ENCODE data around the gene FOXI1.
"Not testable (repeated sequence)": the region's sequence is repeated elsewhere in the genome, so short reads cannot be mapped to it uniquely, and the experiment has no call there.

Gene FOXI1

DNA sequence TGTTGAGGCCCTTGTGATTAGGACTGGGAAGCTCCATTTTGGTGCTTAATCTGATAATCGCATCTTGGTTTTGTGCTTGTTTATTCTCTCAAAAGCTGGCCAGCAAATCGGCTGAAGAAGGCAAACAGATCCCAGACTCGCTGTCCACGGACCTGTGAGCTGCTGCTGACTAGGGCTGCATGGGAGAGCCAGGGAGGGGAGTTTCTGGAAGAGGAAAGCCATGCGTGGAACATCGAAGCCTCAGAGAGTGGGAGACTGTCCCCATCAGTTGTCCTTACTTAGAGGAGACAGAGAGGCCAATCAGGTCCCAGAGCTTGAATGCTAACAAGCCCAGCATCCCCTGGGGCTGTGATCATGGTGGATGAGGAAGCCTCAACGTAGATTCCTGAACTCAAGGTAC lies 23.0 kb upstream of the FOXI1 start:
- Histone ChIP-seq H3K4me1 (ENCODE audit: insufficient read depth, low read length, poor library complexity, severe bottlenecking) (no peaks in the 10 kb centered on the region), H3F3A (ENCODE audit: low read depth) (no peaks in the 10 kb centered on the region), H3K4me3 (ENCODE audit: low read length, poor library complexity, severe bottlenecking) (no peak overlapping the region), H3K27me3 (ENCODE audit: insufficient read depth, low read length, poor library complexity, severe bottlenecking) (no peaks in the 10 kb centered on the region), H3K36me3 (ENCODE audit: insufficient read depth, low read length) (peaks cover 55% of the 10 kb centered on the region; the same call in 1 of the 2 replicates), H3K4me2 (ENCODE audit: low read depth, low read length, poor library complexity, severe bottlenecking) (no peak overlapping the region), H3K9me3 (ENCODE audit: insufficient read depth, low read depth, low read length) (no peaks in the 10 kb centered on the region), H3K79me2 (ENCODE audit: insufficient read depth, low read length) (no peaks in the 10 kb centered on the region), H3K9ac (ENCODE audit: low read depth, low read length, poor library complexity, severe bottlenecking) (no peak overlapping the region), H3K9me2 (replicated peaks; ENCODE audit: low read depth, low read length) (no peaks in the 10 kb centered on the region), H2AFZ (ENCODE audit: low read length) (no peak overlapping the region), H4K20me1 (ENCODE audit: insufficient read depth, low read length, poor library complexity, severe bottlenecking) (no peaks in the 10 kb centered on the region)
- TF ChIP-seq EZH2phosphoT487 (IDR thresholded peaks at IDR 0.05; ENCODE audit: borderline replicate concordance) = no peak
- TF ChIP-seq, protein P1, sequence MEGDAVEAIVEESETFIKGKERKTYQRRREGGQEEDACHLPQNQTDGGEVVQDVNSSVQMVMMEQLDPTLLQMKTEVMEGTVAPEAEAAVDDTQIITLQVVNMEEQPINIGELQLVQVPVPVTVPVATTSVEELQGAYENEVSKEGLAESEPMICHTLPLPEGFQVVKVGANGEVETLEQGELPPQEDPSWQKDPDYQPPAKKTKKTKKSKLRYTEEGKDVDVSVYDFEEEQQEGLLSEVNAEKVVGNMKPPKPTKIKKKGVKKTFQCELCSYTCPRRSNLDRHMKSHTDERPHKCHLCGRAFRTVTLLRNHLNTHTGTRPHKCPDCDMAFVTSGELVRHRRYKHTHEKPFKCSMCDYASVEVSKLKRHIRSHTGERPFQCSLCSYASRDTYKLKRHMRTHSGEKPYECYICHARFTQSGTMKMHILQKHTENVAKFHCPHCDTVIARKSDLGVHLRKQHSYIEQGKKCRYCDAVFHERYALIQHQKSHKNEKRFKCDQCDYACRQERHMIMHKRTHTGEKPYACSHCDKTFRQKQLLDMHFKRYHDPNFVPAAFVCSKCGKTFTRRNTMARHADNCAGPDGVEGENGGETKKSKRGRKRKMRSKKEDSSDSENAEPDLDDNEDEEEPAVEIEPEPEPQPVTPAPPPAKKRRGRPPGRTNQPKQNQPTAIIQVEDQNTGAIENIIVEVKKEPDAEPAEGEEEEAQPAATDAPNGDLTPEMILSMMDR (conservative IDR thresholded peaks at IDR 0.05; ENCODE audit: low read length) = no peak

DNA sequence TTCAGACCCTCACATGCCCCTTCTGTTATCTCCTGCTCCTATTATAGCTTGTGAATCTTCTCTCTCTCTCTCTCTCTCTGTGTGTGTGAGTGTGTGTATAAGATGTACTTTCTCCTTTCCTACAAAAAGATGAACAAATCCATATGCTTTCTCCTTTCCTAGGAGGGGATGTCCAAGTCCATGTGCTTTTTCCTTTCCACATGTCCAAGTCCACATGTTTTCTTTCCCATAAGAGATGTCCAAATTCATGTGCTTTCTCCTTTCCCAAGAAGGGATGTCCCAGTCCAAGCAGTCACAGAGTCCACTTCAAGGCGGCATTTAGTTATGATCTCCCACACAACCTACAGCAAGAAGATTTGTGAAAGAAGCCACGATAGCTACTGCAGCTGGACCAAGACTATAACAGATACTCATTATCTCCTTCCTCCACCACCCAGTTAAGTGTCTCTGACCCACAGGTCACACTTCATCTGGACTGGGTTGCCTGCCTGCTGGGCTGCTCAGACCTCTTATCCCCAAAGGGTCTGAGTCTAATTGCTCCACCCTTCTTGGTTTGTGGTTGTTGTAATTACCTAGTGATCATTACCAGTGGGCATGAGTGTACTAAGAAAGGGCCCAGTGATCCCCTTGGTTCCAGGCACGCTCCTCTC lies 18.4 kb upstream of the FOXI1 start:
- no peaks in the 10 kb centered on the region for H3K9me3 ChIP-seq (ENCODE audit: insufficient read depth, low read depth, low read length)
- no peaks in the 10 kb centered on the region for H3K27me3 ChIP-seq (ENCODE audit: insufficient read depth, low read length, poor library complexity, severe bottlenecking)
- H3K79me2 ChIP-seq (ENCODE audit: insufficient read depth, low read length) = no peaks in the 10 kb centered on the region
- no peaks in the 10 kb centered on the region for H4K20me1 ChIP-seq (ENCODE audit: insufficient read depth, low read length, poor library complexity, severe bottlenecking)
- no peak overlapping the region for H3K9ac ChIP-seq (ENCODE audit: low read depth, low read length, poor library complexity, severe bottlenecking)
- H3K36me3 ChIP-seq (ENCODE audit: insufficient read depth, low read length) = peaks cover 14% of the 10 kb centered on the region; the same call in 1 of the 2 replicates
- H3F3A ChIP-seq (ENCODE audit: low read depth) = no peaks in the 10 kb centered on the region
- H3K4me2 ChIP-seq (ENCODE audit: low read depth, low read length, poor library complexity, severe bottlenecking) = no peak overlapping the region
- no peak overlapping the region for H2AFZ ChIP-seq (ENCODE audit: low read length)
- H3K4me1 ChIP-seq (ENCODE audit: insufficient read depth, low read length, poor library complexity, severe bottlenecking) = no peaks in the 10 kb centered on the region
- TF ChIP-seq, protein P1 (conservative IDR thresholded peaks at IDR 0.05; ENCODE audit: low read length) = no peak
- no peak for TF ChIP-seq EZH2phosphoT487 (IDR thresholded peaks at IDR 0.05; ENCODE audit: borderline replicate concordance)
- no peaks in the 10 kb centered on the region for H3K9me2 ChIP-seq (replicated peaks; ENCODE audit: low read depth, low read length)
- H3K4me3 ChIP-seq (ENCODE audit: low read length, poor library complexity, severe bottlenecking) = no peak overlapping the region

DNA sequence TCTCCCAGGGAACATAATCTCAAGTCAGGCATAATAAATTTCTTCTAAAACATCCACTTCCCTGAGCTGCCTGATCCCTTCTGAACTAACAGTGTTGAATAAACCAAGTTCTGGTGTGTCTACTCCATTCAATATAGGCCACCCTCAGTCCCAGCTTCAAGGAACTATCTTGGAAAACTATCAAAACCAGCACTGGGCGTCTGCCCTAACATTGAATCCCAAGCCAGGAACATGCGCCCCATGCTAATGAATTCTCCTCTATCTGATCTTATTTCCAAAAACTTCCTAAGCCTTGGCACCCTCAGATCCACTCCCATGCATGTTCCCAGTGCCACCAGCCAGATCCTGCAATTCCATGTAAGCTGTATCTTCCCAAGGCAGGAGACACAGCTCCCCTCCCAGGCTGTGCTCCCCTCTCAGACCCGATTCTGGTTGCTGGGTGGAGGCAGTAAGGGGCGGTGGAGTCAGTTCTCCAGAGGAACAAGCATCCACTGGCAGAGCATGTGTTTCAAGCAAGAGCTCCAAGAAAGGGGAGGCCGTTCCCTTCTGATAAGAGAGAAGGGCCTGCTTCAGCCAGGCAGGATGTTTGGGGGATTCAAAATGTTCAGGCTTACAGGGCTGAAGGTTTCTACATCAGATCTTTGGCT lies 13.1 kb upstream of the FOXI1 start:
- TF ChIP-seq, protein P1 (conservative IDR thresholded peaks at IDR 0.05; ENCODE audit: low read length) = no peak
- no peak for TF ChIP-seq EZH2phosphoT487 (IDR thresholded peaks at IDR 0.05; ENCODE audit: borderline replicate concordance)
- no peak overlapping the region for H3K9ac ChIP-seq (ENCODE audit: low read depth, low read length, poor library complexity, severe bottlenecking)

DNA sequence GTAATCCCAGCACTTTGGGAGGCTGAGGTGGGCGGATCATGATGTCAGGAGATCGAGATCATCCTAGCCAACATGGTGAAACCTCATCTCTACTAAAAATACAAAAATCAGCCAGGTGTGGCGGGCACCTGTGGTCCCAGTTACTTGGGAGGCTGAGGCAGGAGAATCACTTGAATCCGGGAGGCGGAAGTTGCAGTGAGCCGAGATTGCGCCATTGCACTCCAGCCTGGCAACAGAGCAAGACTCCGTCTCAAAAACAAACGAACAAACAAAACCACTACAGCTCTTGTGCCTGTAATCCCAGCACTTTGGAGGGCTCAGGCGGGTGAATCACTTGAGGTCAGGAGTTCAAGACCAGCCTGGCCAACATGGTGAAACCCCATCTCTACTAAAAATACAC lies 11.4 kb upstream of the FOXI1 start:
- H3K4me3 ChIP-seq (ENCODE audit: low read length, poor library complexity, severe bottlenecking); H3K36me3 ChIP-seq (ENCODE audit: insufficient read depth, low read length); H2AFZ ChIP-seq (ENCODE audit: low read length); H3F3A ChIP-seq (ENCODE audit: low read depth); H3K79me2 ChIP-seq (ENCODE audit: insufficient read depth, low read length); H3K27me3 ChIP-seq (ENCODE audit: insufficient read depth, low read length, poor library complexity, severe bottlenecking); H3K4me2 ChIP-seq (ENCODE audit: low read depth, low read length, poor library complexity, severe bottlenecking); H3K4me1 ChIP-seq (ENCODE audit: insufficient read depth, low read length, poor library complexity, severe bottlenecking); H3K9me2 ChIP-seq (replicated peaks; ENCODE audit: low read depth, low read length); H3K9ac ChIP-seq (ENCODE audit: low read depth, low read length, poor library complexity, severe bottlenecking); H4K20me1 ChIP-seq (ENCODE audit: insufficient read depth, low read length, poor library complexity, severe bottlenecking); H3K9me3 ChIP-seq (ENCODE audit: insufficient read depth, low read depth, low read length): not testable (repeated sequence)

More for the DNA sequence above, 13.1 kb upstream of the FOXI1 start:
- no peaks in the 10 kb centered on the region for H3K27me3 ChIP-seq (ENCODE audit: insufficient read depth, low read length, poor library complexity, severe bottlenecking)
- H3K9me3 ChIP-seq (ENCODE audit: insufficient read depth, low read depth, low read length) = no peaks in the 10 kb centered on the region
- H3K79me2 ChIP-seq (ENCODE audit: insufficient read depth, low read length) = no peaks in the 10 kb centered on the region
- no peak overlapping the region for H2AFZ ChIP-seq (ENCODE audit: low read length)
- no peak overlapping the region for H3K4me3 ChIP-seq (ENCODE audit: low read length, poor library complexity, severe bottlenecking)
- H3K9me2 ChIP-seq (replicated peaks; ENCODE audit: low read depth, low read length) = no peaks in the 10 kb centered on the region
- H3F3A ChIP-seq (ENCODE audit: low read depth) = no peaks in the 10 kb centered on the region
- H3K4me1 ChIP-seq (ENCODE audit: insufficient read depth, low read length, poor library complexity, severe bottlenecking) = no peaks in the 10 kb centered on the region
- no peaks in the 10 kb centered on the region for H4K20me1 ChIP-seq (ENCODE audit: insufficient read depth, low read length, poor library complexity, severe bottlenecking)
- H3K4me2 ChIP-seq (ENCODE audit: low read depth, low read length, poor library complexity, severe bottlenecking) = no peak overlapping the region
- no peaks in the 10 kb centered on the region for H3K36me3 ChIP-seq (ENCODE audit: insufficient read depth, low read length)
